GM19240 (cell line): ENCODE data around the gene TSHR.
"Not testable (repeated sequence)": the region's sequence is repeated elsewhere in the genome, so short reads cannot be mapped to it uniquely, and the experiment has no call there.

ENCODE experiments used
- DNase-seq: peaks from one replicate; pipeline ENCODE4 v3.0.0; 2011; ENCODE audit warnings: low spot score; ENCODE audit not compliant: insufficient read length

TSHR gene

GRCh38 chr14:81067156-81067555, 111.7 kb downstream of the TSHR start:
- DNase-seq, result no peak

GRCh38 chr14:81068176-81068782, 112.9 kb downstream of the TSHR start:
- no peak for DNase-seq

- DNase-seq, result no peak
Measured at GRCh38 chr14:81070511-81070910, 115.1 kb downstream of the TSHR start.

- no peak for DNase-seq
Measured at GRCh38 chr14:81085596-81085995, 130.2 kb downstream of the TSHR start.

- no peak for DNase-seq
Measured at GRCh38 chr14:81087230-81087629, 131.8 kb downstream of the TSHR start.

GRCh38 chr14:81091139-81091538, 135.7 kb downstream of the TSHR start:
- DNase-seq, result no peak

- DNase-seq, result no peak
Measured at GRCh38 chr14:81091660-81092059, 136.2 kb downstream of the TSHR start.

- DNase-seq, result no peak
Measured at GRCh38 chr14:81093651-81094050, 138.2 kb downstream of the TSHR start.

GRCh38 chr14:81095539-81095938, 140.1 kb downstream of the TSHR start:
- no peak for DNase-seq

GRCh38 chr14:81096656-81097055, 141.2 kb downstream of the TSHR start:
- DNase-seq, result no peak

- no peak for DNase-seq
Measured at GRCh38 chr14:81102217-81102616, 146.8 kb downstream of the TSHR start.

- no peak for DNase-seq
Measured at GRCh38 chr14:81103443-81103842, 148.0 kb downstream of the TSHR start.

- DNase-seq, result no peak
Measured at GRCh38 chr14:81105378-81105777, 150.0 kb downstream of the TSHR start.

- no peak for DNase-seq
Measured at GRCh38 chr14:81105961-81106360, 150.5 kb downstream of the TSHR start.

- DNase-seq, result no peak
Measured at GRCh38 chr14:81110186-81110585, 154.8 kb downstream of the TSHR start.

- no peak for DNase-seq
Measured at GRCh38 chr14:81113176-81113575, 157.8 kb downstream of the TSHR start.

- DNase-seq, result not testable (repeated sequence)
Measured at GRCh38 chr14:81113945-81114820, 158.8 kb downstream of the TSHR start.

- DNase-seq, result no peak
Measured at GRCh38 chr14:81120501-81120900, 165.1 kb downstream of the TSHR start.

GRCh38 chr14:81122326-81122725, 166.9 kb downstream of the TSHR start:
- peak; percentile 4 for DNase-seq

- DNase-seq, result no peak
Measured at GRCh38 chr14:81123811-81124210, 168.4 kb downstream of the TSHR start.

GRCh38 chr14:81125536-81125935, 170.1 kb downstream of the TSHR start:
- no peak for DNase-seq

GRCh38 chr14:81127785-81128184, 172.4 kb downstream of the TSHR start:
- DNase-seq, result no peak

GRCh38 chr14:81129242-81129641, 173.8 kb downstream of the TSHR start:
- DNase-seq, result no peak
